Measurements from ENCODE around the gene ITPK1. TPM values are rescaled to one million over a fixed set of nuclear protein-coding genes. Genes with fewer than 3 reads are reported as not detected.
A peak's percentile ranks its signal among the peaks of the same experiment; 100 is the strongest.

Gene ITPK1
- total RNA-seq, 2 experiments from 2014 or later: 63.7 to 71.0 TPM

DNA sequence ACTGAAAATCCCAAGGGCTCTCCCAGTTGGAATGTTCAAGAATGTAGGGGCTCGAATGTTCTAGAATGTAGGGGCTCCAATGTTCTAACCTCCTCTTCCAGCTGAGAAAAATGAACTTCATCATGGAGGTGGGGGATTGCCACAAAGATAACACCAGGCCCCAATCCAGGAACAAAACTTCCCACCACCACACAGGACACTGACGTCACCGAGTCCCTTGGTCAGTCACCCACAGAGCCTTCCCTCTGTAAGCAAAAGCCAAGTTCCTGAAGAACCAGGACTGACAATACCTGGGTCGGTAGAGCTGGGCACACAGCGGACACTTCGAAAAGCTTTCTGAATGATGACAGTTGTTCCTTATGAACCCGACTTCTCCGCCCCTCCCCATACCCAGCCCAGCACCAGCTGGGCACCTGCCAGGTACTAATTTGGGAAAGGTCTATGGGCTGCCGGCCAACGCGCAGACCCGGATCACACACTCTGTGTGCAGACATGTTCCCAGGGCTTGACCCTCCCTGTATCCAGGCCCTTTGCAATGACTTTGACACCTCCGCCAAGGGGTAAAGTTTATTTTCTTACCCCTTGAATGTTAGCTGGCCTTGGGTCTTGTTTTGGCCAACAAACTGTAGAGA is 18.9 kb downstream of the ITPK1 start:
- ChIA-PET POLR2A (no interaction called here), CTCF (interaction anchor here (0.6 to 1.2 kb wide), 2 partner anchors 16 to 17 kb away, joined by 3 to 4 read pairs; no protein-coding TSS in a partner anchor)
- DNase-seq: no peak
- H3K4me3 Mint-ChIP-seq: no peak overlapping the region
- H3K27me3 Mint-ChIP-seq: no peaks in the 10 kb centered on the region
- no peaks in the 10 kb centered on the region for H3K36me3 Mint-ChIP-seq (ENCODE audit: low read depth)
- H3K9me3 Mint-ChIP-seq: no peaks in the 10 kb centered on the region
- H3K27ac Mint-ChIP-seq: no peak overlapping the region
- peaks cover 19% of the 10 kb centered on the region for H3K4me1 Mint-ChIP-seq

DNA sequence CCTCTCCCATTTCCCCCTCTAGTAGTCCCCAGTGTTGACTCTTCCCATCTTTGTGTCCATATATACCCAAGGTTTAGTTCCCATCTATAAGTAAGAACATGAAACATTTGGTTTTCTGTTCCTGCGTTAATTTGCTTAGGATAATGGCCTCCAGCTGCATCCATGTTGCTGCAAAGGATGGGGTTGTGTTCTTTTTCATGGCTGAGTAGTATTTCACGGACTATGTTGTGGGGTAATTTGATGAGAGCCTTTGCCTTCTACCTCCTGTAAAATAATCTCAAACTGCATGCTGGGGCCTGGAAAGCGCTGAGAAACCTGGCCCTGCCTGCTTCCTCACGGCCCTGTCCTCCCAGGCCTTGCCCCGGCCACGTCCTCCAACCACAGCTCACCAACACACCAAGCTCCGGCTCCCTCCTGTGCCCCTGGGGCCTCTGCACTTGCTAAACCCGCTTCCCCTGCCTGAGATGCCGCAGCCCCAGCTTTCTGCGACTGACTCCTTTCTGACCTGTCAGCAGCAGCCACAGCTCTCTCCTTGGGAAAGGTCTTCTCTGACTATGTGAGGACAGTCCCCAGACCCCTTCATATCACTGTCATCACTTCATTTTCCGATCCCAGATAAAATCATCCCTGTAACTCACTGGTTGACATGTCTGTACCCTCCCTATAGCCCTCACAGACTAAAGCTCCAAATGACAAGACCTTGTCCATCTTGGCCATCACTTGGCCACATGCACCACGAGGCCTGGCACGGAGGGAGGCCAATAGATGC is 19.8 kb downstream of the ITPK1 start:
- Mint-ChIP-seq H3K27me3 (no peaks in the 10 kb centered on the region), H3K36me3 (ENCODE audit: low read depth) (no peaks in the 10 kb centered on the region), H3K27ac (no peak overlapping the region), H3K9me3 (no peaks in the 10 kb centered on the region), H3K4me3 (no peak overlapping the region), H3K4me1 (peaks cover 11% of the 10 kb centered on the region)
- ChIA-PET POLR2A (no interaction called here), CTCF (interaction anchor here (1.2 kb wide), 1 partner anchor 18 kb away, joined by 4 read pairs; no protein-coding TSS in a partner anchor)
- no peak for DNase-seq

DNA sequence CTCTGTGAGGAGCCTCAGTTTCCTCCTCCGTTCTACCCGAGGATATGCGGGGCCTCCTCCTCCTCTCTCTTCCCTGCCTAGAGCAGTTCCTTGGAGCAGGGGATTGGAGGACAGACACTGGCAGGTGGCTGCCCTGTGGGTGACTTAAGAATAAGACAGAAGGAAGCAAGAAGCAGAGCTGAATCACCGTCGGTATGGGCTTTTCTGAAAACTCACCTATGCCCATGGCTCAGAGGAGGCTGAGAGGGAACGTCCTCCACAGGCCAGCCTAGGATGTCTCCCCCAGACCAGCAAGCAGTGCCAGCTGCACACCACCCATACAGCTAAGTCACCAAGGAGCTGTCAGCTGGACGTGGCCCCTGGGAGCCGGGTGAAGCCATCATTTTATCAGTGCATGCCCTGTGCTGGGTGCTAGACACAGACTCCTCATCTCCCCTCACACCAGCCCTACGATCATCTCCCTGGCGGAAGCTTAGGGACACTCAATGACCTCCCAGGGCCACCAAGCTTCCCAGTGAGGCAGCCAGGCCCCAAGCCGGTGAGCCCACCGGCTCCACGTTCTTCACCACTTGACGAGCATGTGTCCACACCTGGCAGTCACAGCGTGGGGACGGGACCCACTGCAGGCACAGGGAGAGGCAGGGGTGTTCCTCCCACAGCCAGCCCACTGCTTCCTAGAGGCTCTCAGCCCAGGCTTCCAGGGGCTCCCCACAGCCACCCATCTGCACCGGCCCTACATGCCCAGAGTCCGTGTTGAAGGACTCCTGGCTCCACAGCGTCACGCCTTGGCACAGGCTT is 21.4 kb downstream of the ITPK1 start:
- H3K9me3 Mint-ChIP-seq: no peaks in the 10 kb centered on the region
- H3K27me3 Mint-ChIP-seq: no peaks in the 10 kb centered on the region
- no peaks in the 10 kb centered on the region for H3K36me3 Mint-ChIP-seq (ENCODE audit: low read depth)
- ChIA-PET CTCF (interaction anchor here (1.2 kb wide), 1 partner anchor 19 kb away, joined by 3 read pairs; no protein-coding TSS in a partner anchor), POLR2A (interaction anchor here (0.6 kb wide), 1 partner anchor 77 kb away, joined by 3 read pairs; no protein-coding TSS in a partner anchor)
- H3K4me3 Mint-ChIP-seq: no peak overlapping the region
- no peak for DNase-seq
- peaks cover 6% of the 10 kb centered on the region for H3K4me1 Mint-ChIP-seq
- H3K27ac Mint-ChIP-seq: peak overlapping the region; percentile 19

DNA sequence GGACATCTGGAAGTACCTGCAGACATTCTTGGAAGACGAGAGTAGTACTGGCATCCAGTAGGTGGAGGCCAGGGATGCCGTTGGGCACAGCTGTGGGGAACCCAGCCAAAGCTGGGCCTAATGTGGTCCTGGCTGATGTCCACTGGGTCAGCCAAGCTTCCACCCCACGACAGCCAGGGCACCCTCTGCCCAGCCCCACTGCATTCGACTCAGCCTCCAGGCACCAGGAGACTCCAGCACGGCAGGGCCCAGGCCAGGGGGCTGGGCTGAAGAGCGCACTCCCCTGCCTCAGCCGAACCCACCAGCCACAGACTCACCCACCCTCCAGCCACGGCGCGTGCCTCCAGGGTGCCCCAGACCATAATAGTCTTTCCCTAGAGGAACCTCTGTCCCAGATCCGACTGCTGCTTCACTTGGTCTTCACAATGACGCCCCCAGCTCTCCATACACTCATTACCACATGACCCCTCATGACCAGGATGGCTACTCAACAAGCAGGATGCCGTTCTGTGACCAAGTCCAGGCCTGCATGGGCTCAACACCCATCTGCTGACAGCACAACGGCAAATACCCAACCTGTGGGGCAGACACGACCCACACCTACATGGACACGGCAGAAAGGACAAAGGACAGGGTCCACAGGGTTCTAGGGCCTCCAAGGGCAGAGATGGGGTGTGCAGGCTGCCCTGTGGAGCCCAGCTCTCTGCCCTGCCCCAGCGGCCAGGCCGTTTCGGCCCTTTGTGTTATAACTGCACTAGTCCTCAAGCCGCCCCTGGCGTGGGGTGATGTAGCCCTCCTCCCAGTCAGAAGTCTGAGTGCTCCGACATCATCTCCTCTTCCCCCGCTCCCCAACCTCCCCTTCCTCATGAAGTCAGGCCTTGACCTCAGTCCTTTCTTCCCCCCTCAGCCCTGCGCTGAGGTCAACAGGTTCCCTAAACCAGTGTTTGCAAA is 22.8 kb downstream of the ITPK1 start:
- POLR2A ChIA-PET: no interaction called here
- CTCF ChIA-PET: interaction anchor here (1.3 kb wide), 1 partner anchor 8 kb away, joined by 4 read pairs; no protein-coding TSS in a partner anchor
- Mint-ChIP-seq H3K9me3 (no peaks in the 10 kb centered on the region), H3K4me1 (peaks cover 6% of the 10 kb centered on the region), H3K27ac (peak overlapping the region; percentile 60), H3K27me3 (no peaks in the 10 kb centered on the region), H3K36me3 (ENCODE audit: low read depth) (no peaks in the 10 kb centered on the region), H3K4me3 (no peak overlapping the region)
- DNase-seq: no peak

DNA sequence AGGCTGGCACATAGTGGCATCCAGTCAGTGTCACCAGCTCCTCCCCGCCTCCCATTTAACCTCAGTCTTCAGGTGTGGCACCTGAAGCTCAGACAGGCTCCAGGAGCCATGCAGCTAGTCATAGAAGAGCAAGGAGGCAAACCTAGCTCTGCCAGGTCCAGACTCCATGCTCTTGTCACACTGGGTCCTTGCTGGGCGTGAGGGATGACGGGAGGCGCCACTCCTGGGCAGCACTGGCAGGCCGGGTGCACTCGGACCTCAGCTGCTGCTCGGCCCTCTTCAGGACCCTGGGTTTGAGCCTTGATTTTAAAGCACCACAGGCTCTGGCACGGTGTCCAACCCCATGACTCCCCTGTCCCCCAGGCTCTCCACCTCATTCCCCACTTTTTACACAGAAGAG is 24.1 kb downstream of the ITPK1 start:
- no peak for DNase-seq
- CTCF ChIA-PET: interaction anchor here (0.9 to 2.1 kb wide), 4 partner anchors 10 to 31 kb away, joined by 3 to 5 read pairs (median 4); no protein-coding TSS in a partner anchor
- H3K9me3 Mint-ChIP-seq: no peaks in the 10 kb centered on the region
- H3K36me3 Mint-ChIP-seq (ENCODE audit: low read depth): no peaks in the 10 kb centered on the region
- no peak overlapping the region for H3K4me3 Mint-ChIP-seq
- peaks cover 10% of the 10 kb centered on the region for H3K4me1 Mint-ChIP-seq
- POLR2A ChIA-PET: no interaction called here
- no peaks in the 10 kb centered on the region for H3K27me3 Mint-ChIP-seq
- no peak overlapping the region for H3K27ac Mint-ChIP-seq

DNA sequence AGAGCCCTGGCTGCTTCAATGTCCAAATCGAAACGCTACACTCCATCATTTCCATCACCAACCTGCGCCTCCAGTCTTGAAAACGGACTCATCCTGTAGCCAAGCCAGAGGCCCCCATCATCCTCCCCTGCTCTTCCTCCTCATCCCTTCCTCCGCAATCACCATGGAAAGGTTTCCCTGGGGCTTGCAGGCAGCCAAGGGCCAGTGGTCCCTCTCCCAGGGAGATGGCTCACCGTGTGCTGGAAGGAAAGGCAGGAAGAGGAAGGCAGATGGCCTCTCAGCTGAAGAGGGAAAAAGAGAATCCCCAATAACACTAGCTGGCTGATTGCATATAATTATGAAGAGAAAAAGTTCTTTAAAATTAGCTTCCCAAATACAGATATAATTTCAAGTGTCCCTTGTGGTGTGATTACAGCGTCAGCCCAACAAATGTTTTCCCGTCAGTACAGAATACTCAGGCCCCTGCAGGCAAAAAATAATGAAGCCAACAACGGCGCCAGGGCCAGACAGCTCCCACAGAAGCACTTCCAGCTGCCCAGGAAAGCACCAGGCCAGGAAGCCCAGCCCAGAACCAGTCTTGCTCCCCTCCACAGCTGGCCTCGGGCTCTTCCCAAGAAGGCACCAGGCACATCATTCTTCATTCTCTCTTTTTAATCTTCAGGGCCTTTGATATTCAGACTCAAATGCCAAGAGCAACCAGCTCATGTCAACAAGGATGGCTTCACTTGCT is 24.7 kb downstream of the ITPK1 start:
- H3K27ac Mint-ChIP-seq: no peak overlapping the region
- ChIA-PET POLR2A (no interaction called here), CTCF (interaction anchor here (0.9 to 2.1 kb wide), 4 partner anchors 10 to 30 kb away, joined by 3 to 5 read pairs (median 4); no protein-coding TSS in a partner anchor)
- H3K36me3 Mint-ChIP-seq (ENCODE audit: low read depth): no peaks in the 10 kb centered on the region
- no peak overlapping the region for H3K4me3 Mint-ChIP-seq
- H3K4me1 Mint-ChIP-seq: peaks cover 12% of the 10 kb centered on the region
- H3K27me3 Mint-ChIP-seq: no peaks in the 10 kb centered on the region
- no peak for DNase-seq
- no peaks in the 10 kb centered on the region for H3K9me3 Mint-ChIP-seq

DNA sequence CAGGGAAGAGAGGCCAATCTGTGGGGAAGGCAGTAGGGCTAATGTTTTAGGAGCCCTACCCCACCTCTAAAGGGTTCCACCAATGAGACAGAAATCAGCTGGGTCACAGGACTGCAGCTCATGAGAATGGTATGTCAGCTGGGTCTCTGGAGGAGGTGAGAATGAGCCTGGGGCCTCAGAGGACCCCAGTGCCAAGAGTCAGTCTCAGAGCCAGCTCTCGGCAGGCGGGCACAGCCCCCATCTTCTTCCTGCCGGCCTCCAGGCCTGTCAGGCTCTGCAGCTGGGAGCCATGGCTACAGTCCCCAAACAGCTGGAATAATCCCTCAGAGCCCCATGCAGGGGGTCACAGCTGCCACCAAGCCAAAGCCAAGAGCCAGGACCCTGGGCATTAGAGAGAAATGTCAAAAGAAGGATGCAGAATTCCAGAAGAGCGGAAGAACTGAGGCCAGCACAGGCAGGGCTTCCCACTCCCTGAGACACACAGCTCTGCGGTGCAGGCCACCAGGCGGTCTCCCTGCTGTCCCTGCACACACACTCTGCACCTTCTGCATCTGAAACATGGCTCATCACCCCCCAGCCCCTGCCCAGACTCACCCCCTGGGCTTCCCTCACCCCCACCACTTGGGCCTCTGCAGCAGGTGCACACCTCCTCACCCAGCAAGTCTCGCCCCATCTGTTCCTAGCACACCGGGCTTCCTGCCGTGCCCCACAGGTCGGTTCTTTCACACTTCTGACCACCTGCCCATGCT is 26.0 kb downstream of the ITPK1 start:
- peak overlapping the region; percentile 14 for H3K27ac Mint-ChIP-seq
- H3K36me3 Mint-ChIP-seq (ENCODE audit: low read depth): peaks cover 2% of the 10 kb centered on the region
- peaks cover 18% of the 10 kb centered on the region for H3K4me1 Mint-ChIP-seq
- H3K27me3 Mint-ChIP-seq: no peaks in the 10 kb centered on the region
- no peak overlapping the region for H3K4me3 Mint-ChIP-seq
- POLR2A ChIA-PET: no interaction called here
- CTCF ChIA-PET: no interaction called here
- H3K9me3 Mint-ChIP-seq: no peaks in the 10 kb centered on the region
- no peak for DNase-seq

DNA sequence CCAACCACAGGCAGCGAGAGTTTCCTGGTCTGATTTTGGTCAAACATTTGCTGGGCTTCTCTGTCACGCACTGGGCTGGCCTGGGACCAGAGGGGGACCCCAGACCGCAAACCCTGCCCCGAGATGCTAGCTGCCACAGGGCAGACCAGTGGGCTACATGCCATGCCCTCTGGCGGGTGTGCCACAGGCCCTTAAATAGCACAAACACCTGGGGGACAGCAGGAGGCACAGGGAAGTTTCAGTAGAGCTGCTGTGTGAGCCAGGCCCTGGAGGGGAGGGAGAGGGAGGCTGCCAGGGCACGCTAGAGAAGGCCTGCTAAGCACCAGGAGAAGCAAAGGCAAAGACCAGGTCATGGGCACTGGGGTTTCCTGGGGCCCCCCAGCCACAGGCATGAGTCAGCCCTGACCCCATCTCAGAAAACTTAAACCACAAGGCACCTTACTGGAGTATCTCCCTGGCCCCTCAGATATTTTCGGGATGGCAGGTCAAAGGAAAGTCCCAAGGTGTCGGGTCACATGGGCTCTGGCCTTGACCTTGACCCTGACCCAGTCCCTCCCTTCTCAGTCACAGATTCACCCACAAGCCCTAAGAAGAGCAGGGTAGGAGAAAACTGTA is 29.2 kb downstream of the ITPK1 start:
- no peaks in the 10 kb centered on the region for H3K9me3 Mint-ChIP-seq
- H3K4me1 Mint-ChIP-seq: peaks cover 32% of the 10 kb centered on the region
- peaks cover 2% of the 10 kb centered on the region for H3K36me3 Mint-ChIP-seq (ENCODE audit: low read depth)
- DNase-seq: no peak
- H3K27me3 Mint-ChIP-seq: no peaks in the 10 kb centered on the region
- ChIA-PET CTCF (no interaction called here), POLR2A (no interaction called here)
- peak overlapping the region; percentile 19 for H3K27ac Mint-ChIP-seq
- H3K4me3 Mint-ChIP-seq: no peak overlapping the region

DNA sequence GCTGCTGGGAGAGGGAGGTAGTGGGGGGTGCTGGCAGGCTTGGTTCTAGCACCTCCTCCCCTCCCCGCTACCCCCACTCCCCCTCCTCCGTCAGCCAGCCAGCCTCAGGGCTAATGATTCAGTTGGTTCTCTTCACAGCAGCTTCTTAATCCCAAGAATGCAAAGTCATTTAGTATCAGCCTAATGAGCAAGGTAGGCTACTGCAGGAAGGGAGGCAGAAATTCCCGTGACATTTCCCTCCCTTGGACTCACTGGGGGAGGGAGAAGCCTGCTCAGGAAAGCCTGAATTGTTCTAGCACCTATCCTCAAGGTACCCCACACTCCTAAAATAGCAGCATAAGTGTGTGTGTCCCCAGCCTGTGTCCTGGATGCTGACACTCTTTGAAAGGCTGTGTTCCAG is 29.8 kb downstream of the ITPK1 start:
- Mint-ChIP-seq H3K27ac (no peak overlapping the region), H3K27me3 (no peaks in the 10 kb centered on the region), H3K9me3 (no peaks in the 10 kb centered on the region), H3K4me3 (no peak overlapping the region), H3K36me3 (ENCODE audit: low read depth) (peaks cover 2% of the 10 kb centered on the region), H3K4me1 (peaks cover 35% of the 10 kb centered on the region)
- ChIA-PET CTCF (no interaction called here), POLR2A (no interaction called here)
- DNase-seq: no peak

DNA sequence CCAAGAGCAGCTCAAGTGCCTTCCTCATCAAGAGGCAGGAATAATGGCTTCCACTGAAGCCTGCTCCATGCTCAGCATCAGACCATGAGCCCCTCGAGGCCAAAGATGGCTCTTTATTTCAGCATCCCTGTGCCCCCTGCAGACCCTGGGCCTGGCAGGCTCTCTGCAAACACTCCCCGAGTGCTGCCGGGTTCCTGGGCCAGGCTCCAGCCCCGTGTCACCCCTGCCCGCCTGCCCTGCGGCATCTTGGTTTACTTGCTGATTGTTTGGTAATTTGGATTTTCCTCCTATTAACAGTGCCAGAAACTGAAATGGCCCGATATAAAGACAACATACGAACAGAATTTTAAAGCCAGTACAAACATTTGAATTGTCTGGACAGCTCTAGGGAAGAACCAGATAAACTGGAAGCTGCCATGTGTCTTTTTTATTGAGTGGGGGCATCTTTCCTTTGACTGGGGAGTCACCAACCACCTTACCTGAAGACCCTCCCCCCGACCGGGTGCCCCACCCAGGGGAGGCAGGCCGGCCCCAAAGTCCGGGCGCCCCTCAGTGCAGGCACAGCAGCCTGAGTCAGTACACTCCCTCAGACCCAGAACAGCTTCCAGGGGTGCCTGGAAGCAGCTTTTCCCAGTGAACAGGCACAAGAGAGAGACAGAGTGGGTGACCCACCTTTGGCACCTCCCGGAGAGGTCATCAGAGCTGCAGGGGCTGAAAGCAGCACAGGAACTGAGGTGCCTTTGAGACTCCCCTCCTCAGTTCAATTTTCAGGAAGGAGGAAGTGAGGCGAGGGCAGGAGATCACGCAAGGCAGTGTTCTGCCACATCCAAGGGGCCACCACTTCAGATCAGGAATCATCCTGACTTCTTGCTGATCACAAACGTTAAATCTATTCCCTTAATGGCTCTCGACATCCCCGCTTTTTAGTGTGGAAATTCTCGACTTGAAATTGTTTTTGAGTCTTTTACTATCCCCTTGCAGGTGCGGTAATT is 30.6 kb downstream of the ITPK1 start:
- DNase-seq: no peak
- Mint-ChIP-seq H3K9me3 (no peaks in the 10 kb centered on the region), H3K4me3 (no peak overlapping the region), H3K4me1 (peaks cover 35% of the 10 kb centered on the region), H3K36me3 (ENCODE audit: low read depth) (peaks cover 2% of the 10 kb centered on the region), H3K27me3 (no peaks in the 10 kb centered on the region), H3K27ac (no peak overlapping the region)
- ChIA-PET CTCF (no interaction called here), POLR2A (no interaction called here)

All from activated CD4-positive, alpha-beta T cell treated with anti-CD3 and anti-CD28 coated beads, Interleukin-2, amount 10 ng/mL, durations not matched to agents 7 days and 5 days (primary cell).